ENCODE measurements around the gene ZCCHC7. TPM values are rescaled to one million over a fixed set of nuclear protein-coding genes. Genes with fewer than 3 reads are reported as not detected.

ZCCHC7 gene
- total RNA-seq, 1 donor from 2014 or later: 20.4 TPM

DNA sequence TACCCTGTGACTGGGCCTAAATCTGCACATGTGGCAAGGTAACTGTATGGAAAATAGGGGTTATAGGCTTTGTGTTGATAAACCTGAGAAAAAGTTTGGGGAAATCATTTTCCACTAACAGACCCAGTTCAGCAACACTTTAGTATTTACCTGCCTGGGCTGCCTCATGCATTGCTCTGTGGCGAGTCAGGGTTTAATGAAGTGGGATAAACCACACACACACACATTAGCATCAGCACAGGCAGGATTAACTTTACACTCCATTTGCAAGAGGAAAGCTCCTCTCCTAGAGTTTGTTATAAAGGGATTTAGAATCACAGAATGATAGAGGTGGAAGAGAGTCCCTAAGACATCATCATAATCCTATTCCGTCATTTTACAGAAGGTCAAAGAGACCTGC, 20.0 kb upstream of the ZCCHC7 start:
- ATAC-seq (no peak), DNase-seq (no peak)
- Histone ChIP-seq H3K4me3 (no peak overlapping the region), H3K4me1 (no peaks in the 10 kb centered on the region), H3K27me3 (ENCODE audit: low read depth) (peaks cover 6% of the 10 kb centered on the region), H3K27ac (no peak overlapping the region), H3K36me3 (no peaks in the 10 kb centered on the region), H3K9me3 (no peaks in the 10 kb centered on the region)
- intact Hi-C loops (cut with DNase I): no loop called here
- TF ChIP-seq, protein P1, sequence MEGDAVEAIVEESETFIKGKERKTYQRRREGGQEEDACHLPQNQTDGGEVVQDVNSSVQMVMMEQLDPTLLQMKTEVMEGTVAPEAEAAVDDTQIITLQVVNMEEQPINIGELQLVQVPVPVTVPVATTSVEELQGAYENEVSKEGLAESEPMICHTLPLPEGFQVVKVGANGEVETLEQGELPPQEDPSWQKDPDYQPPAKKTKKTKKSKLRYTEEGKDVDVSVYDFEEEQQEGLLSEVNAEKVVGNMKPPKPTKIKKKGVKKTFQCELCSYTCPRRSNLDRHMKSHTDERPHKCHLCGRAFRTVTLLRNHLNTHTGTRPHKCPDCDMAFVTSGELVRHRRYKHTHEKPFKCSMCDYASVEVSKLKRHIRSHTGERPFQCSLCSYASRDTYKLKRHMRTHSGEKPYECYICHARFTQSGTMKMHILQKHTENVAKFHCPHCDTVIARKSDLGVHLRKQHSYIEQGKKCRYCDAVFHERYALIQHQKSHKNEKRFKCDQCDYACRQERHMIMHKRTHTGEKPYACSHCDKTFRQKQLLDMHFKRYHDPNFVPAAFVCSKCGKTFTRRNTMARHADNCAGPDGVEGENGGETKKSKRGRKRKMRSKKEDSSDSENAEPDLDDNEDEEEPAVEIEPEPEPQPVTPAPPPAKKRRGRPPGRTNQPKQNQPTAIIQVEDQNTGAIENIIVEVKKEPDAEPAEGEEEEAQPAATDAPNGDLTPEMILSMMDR (IDR thresholded peaks at IDR 0.05): no peak

GRCh38 chr9:37100741-37101140, 19.6 kb upstream of the ZCCHC7 start:
- ATAC-seq (no peak), DNase-seq (no peak)
- Histone ChIP-seq H3K36me3 (no peaks in the 10 kb centered on the region), H3K9me3 (no peaks in the 10 kb centered on the region), H3K27me3 (ENCODE audit: low read depth) (peaks cover 6% of the 10 kb centered on the region), H3K4me3 (no peak overlapping the region), H3K27ac (no peak overlapping the region), H3K4me1 (no peaks in the 10 kb centered on the region)
- intact Hi-C loops (cut with DNase I): no loop called here
- TF ChIP-seq, protein P1 (IDR thresholded peaks at IDR 0.05): no peak

GRCh38 chr9:37102486-37102885, 17.9 kb upstream of the ZCCHC7 start:
- no peak for DNase-seq
- TF ChIP-seq, protein P1 (IDR thresholded peaks at IDR 0.05): no peak
- Histone ChIP-seq H3K9me3 (no peaks in the 10 kb centered on the region), H3K27ac (no peak overlapping the region), H3K36me3 (no peaks in the 10 kb centered on the region), H3K27me3 (ENCODE audit: low read depth) (peaks cover 6% of the 10 kb centered on the region), H3K4me3 (no peak overlapping the region), H3K4me1 (no peaks in the 10 kb centered on the region)
- intact Hi-C loops (cut with DNase I): no loop called here
- no peak for ATAC-seq

- Histone ChIP-seq H3K36me3 (no peaks in the 10 kb centered on the region), H3K4me3 (no peak overlapping the region), H3K27ac (no peak overlapping the region), H3K9me3 (no peaks in the 10 kb centered on the region), H3K27me3 (ENCODE audit: low read depth) (peaks cover 6% of the 10 kb centered on the region), H3K4me1 (no peaks in the 10 kb centered on the region)
- TF ChIP-seq, protein P1 (IDR thresholded peaks at IDR 0.05): no peak
- intact Hi-C loops (cut with DNase I): no loop called here
- ATAC-seq (no peak), DNase-seq (no peak)
Observed at GRCh38 chr9:37104183-37104889, 16.0 kb upstream of the ZCCHC7 start.

- no peak for ATAC-seq
- Histone ChIP-seq H3K4me3 (no peak overlapping the region), H3K27me3 (ENCODE audit: low read depth) (peaks cover 6% of the 10 kb centered on the region), H3K36me3 (no peaks in the 10 kb centered on the region), H3K27ac (no peak overlapping the region), H3K9me3 (no peaks in the 10 kb centered on the region), H3K4me1 (no peaks in the 10 kb centered on the region)
- no peak for DNase-seq
- TF ChIP-seq, protein P1 (IDR thresholded peaks at IDR 0.05): no peak
- intact Hi-C loops (cut with DNase I): no loop called here
Observed at GRCh38 chr9:37105234-37105633, 15.1 kb upstream of the ZCCHC7 start.

Data from lower lobe of right lung (tissue), 2 donors.